Measurements from ENCODE around the gene SF3A2. TPM values are rescaled to one million over a fixed set of nuclear protein-coding genes. Genes with fewer than 3 reads are reported as not detected.

SF3A2 gene, protein sequence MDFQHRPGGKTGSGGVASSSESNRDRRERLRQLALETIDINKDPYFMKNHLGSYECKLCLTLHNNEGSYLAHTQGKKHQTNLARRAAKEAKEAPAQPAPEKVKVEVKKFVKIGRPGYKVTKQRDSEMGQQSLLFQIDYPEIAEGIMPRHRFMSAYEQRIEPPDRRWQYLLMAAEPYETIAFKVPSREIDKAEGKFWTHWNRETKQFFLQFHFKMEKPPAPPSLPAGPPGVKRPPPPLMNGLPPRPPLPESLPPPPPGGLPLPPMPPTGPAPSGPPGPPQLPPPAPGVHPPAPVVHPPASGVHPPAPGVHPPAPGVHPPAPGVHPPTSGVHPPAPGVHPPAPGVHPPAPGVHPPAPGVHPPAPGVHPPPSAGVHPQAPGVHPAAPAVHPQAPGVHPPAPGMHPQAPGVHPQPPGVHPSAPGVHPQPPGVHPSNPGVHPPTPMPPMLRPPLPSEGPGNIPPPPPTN
- polyA plus RNA-seq (ENCODE audit: insufficient read length in 3 of 3) = 10 to 100 TPM; 78.4 to 99.8 (median 85.6) TPM
- long read RNA-seq, donor 1, transcript SF3A2-201 (9 exons, 1,963 nt) = major isoform, 22 of 23 reads
- long read RNA-seq, donor 1, partial matches to known transcripts = 0 of 23 reads
- long read RNA-seq, donor 1, other reads (novel, unspliced or antisense) = 0 of 23 reads
- long read RNA-seq, donor 2, transcript SF3A2-201 (9 exons, 1,963 nt) = major isoform, 36 of 56 reads
- long read RNA-seq, donor 2, partial matches to known transcripts = 16 of 56 reads
- long read RNA-seq, donor 2, other reads (novel, unspliced or antisense) = 0 of 56 reads
- long read RNA-seq, donor 3, transcript SF3A2-201 (9 exons, 1,963 nt) = major isoform, 38 of 44 reads
- long read RNA-seq, donor 3, partial matches to known transcripts = 6 of 44 reads
- long read RNA-seq, donor 3, other reads (novel, unspliced or antisense) = 0 of 44 reads
- long read RNA-seq, donor 4, transcript SF3A2-201 (9 exons, 1,963 nt) = major isoform, 51 of 52 reads
- long read RNA-seq, donor 4, partial matches to known transcripts = 0 of 52 reads
- long read RNA-seq, donor 4, other reads (novel, unspliced or antisense) = 0 of 52 reads
- long read RNA-seq, donor 5, transcript SF3A2-201 (9 exons, 1,963 nt) = major isoform, 22 of 38 reads
- long read RNA-seq, donor 5, partial matches to known transcripts = 16 of 38 reads
- long read RNA-seq, donor 5, other reads (novel, unspliced or antisense) = 0 of 38 reads
- long read RNA-seq, donor 6, transcript SF3A2-201 (9 exons, 1,963 nt) = major isoform, 20 of 22 reads
- long read RNA-seq, donor 6, partial matches to known transcripts = 0 of 22 reads
- long read RNA-seq, donor 6, other reads (novel, unspliced or antisense) = 0 of 22 reads
- long read RNA-seq, donor 7, transcript SF3A2-201 (9 exons, 1,963 nt) = major isoform, 41 of 71 reads
- long read RNA-seq, donor 7, partial matches to known transcripts = 29 of 71 reads
- long read RNA-seq, donor 7, other reads (novel, unspliced or antisense) = 0 of 71 reads
- long read RNA-seq, donor 8, transcript SF3A2-201 (9 exons, 1,963 nt) = major isoform, 24 of 45 reads
- long read RNA-seq, donor 8, partial matches to known transcripts = 19 of 45 reads
- long read RNA-seq, donor 8, other reads (novel, unspliced or antisense) = 0 of 45 reads
- long read RNA-seq, donor 9, transcript SF3A2-201 (9 exons, 1,963 nt) = major isoform, 33 of 64 reads
- long read RNA-seq, donor 9, partial matches to known transcripts = 28 of 64 reads
- long read RNA-seq, donor 9, other reads (novel, unspliced or antisense) = 0 of 64 reads
- long read RNA-seq, donor 10, transcript SF3A2-207 (5 exons, 724 nt) = minor isoform, 5 of 40 reads
- long read RNA-seq, donor 10, transcript SF3A2-201 (9 exons, 1,963 nt) = major isoform, 34 of 40 reads
- long read RNA-seq, donor 10, partial matches to known transcripts = 0 of 40 reads
- long read RNA-seq, donor 10, other reads (novel, unspliced or antisense) = 0 of 40 reads
- long read RNA-seq, donor 11, transcript SF3A2-201 (9 exons, 1,963 nt) = major isoform, 27 of 40 reads
- long read RNA-seq, donor 11, partial matches to known transcripts = 12 of 40 reads
- long read RNA-seq, donor 11, other reads (novel, unspliced or antisense) = 0 of 40 reads
- long read RNA-seq, donor 12, transcript SF3A2-201 (9 exons, 1,963 nt) = major isoform, 46 of 52 reads
- long read RNA-seq, donor 12, partial matches to known transcripts = 5 of 52 reads
- long read RNA-seq, donor 12, other reads (novel, unspliced or antisense) = 0 of 52 reads
- long read RNA-seq, donor 13, transcript SF3A2-201 (9 exons, 1,963 nt) = major isoform, 18 of 38 reads
- long read RNA-seq, donor 13, partial matches to known transcripts = 18 of 38 reads
- long read RNA-seq, donor 13, other reads (novel, unspliced or antisense) = 0 of 38 reads
- long read RNA-seq, donor 14 = 0 reads
- long read RNA-seq, donor 15 = 0 reads
- long read RNA-seq, donor 16, transcript SF3A2-201 (9 exons, 1,963 nt) = major isoform, 48 of 72 reads
- long read RNA-seq, donor 16, partial matches to known transcripts = 20 of 72 reads
- long read RNA-seq, donor 16, other reads (novel, unspliced or antisense) = 0 of 72 reads

DNA sequence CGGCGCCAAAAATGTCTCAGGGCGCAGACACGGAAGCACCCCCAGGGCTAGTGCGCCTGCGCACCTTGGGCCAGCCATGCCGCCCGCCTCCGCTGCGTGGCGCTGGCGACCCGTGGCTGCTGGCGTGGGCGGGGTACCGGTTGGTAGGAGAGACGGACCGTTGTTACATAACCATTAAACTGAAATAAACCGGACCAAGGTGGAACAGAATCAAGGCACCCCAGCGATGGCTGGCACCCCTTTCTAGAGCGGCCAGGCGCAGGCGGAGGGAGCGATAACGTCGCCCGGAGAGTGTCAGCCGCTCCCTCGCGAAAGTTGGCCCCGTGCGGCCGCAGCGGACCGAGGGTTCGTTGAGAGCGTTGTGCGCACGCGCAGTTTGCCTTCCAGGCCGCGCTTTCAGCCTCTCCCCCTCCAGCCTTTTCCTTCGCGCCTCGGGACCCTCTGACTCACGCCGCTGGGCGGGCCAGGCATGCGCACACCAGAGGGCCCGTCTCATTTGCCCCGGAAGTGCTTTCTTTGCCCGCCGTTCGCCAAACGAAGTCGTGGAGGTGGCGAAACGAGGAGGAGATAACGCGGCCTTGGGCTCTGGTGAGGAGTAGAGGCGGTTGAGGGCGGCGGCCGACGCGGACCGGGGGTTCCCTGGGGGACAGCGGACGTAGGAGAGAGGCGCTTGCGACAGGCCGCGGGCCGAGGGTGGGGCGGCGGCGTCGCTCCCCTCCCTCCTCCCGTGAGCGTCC, at the start of gene SF3A2, which contains the start of gene PLEKHJ1:
SF3A2 (plus strand) TSS at position 511 of the 737 bp plus-strand sequence. CDS start 6,595 bp downstream, outside the sequence.
PLEKHJ1 (minus strand) TSS at position 16 of the 737 bp plus-strand sequence. CDS start 81 bp downstream, outside the sequence.
- peak; percentile 97 for DNase-seq

DNA sequence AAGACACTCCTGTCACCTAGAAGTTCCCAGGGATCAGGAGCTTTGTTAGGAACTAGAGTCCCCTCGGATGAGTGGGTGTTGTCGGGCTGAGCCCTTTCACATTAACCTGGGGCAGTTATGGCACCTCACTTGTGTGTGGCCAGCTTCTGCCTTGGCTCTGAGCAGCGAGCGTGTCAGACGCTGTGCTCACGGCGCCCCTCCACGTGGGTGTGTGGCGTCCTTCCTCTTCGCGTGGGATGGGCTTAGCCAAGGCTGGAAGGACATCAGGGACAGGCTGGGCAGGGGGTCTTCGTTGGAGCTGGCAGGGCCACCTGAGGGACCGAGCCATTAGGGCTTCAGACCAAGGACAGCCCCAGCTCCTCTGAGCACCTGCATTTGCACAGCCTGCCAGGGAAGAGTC, 49.5 kb upstream of the SF3A2 start:
- DNase-seq = no peak

DNA sequence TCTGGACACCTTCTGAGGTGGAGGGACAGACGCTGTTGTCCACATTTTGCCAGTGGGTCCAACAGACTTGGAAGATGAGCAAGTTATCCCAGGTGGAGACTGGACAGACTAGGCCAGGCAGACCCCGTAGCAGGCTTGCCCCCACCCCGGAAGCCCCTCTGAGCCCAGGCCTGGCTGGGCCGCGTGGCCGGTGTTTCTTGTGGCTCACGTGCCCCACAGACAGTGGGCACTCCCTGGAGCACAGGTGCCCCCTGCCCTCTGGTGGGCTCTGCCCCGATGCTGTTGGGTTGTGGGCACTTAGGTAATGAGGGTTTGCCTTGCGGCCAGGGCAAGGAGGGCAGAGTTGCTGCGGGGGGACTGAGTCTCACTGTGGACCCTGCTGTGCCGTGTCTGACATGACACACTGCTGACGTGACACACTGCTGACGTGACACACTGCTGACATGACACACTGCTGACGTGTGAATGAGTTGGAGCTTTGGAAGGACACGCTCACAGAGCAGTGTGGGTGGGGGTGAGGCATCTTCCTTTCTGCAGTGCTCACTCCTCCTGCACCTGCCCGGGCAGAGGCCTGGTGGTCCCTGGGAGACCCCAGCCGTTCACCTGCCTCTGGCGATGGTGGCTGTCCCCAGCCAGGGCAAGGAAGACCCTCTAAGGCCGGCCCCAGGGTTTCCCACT, 47.8 kb upstream of the SF3A2 start:
- DNase-seq = no peak

DNA sequence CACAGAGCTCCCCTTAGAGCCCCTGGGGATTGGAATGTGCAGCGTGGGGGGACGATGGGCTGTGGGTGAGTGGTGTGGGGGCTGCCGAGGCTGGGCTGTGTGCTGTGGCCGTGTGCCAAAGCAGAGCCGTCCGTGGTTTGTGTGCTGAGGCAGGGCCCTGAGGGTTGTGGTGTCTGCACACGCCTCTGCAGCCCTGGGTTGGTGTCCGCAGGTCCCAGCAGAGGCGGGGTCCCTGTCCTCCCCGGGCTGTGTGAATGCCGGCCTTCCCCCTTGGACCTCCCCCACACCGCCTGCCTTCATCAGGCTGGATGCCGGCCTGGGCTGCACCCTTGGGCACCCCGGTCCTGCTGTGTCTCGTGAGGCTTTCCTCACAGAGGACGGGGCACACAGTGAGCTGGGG, 46.7 kb upstream of the SF3A2 start:
- DNase-seq = no peak

DNA sequence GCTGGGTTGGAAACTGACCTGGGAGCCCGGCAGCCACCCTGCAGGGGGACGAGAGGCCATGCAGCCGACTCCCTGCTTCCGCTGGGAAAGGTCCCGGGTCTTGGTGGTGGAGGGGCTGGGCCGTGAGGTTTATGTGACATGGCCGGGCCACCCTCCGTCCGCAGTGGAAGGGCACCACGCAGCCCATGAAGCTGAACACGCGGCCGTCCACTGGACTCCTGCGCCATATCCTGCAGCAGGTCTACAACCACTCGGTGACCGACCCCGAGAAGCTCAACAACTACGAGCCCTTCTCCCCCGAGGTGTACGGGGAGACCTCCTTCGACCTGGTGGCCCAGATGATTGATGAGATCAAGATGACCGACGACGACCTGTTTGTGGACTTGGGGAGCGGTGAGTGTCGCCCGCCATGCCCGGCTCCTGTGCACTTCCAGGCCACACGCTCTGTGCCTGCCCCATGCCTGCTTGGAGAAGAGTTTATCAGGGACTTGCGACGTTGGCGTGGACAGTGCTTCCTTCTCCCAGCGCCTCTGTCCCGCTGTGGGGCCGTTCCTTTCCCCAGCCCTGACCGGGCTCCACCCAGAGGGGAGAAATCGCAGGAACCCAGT, 45.7 kb upstream of the SF3A2 start:
- DNase-seq = no peak

DNA sequence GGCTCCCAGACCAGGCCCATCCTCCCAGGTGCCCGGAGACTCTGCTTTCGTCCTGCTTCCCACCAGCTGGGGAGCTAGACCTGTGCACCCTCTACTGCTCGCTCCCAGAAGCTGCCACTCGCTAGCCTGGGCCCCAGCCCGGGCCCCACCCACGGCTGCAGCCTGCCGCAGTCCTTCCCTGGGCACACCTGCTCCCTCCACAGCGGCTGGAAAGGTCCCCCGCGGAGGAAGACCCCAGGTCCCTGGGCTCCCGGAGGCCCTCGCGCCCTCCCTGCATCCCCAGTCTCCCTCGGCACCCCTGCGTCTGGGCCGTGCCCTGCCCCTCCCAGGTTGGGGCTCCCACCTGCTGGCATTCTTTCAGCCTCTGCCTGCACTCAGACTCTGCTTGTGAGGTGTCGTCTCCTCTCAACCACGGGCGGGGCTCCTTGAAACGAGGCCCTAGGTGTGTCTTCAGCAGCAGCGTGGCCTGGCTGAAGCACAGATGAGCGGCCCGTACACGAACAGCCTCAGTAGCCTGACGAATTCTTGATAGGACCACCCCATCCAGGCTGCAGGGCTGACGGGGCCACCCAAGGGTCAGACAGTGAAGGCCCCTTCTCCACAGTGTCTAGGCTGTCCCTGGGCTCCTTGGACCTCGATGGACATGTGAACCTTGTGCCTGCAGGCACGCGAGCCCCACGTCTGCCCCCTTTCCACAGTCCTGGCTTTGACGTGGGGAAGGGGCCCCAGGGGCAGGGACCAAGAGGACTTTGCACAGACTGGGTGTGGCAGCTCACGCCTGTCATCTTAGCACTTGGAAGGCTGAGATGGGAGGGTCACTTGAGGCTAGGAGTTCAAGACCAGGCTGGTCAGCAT, 44.9 kb upstream of the SF3A2 start:
- no peak for DNase-seq

DNA sequence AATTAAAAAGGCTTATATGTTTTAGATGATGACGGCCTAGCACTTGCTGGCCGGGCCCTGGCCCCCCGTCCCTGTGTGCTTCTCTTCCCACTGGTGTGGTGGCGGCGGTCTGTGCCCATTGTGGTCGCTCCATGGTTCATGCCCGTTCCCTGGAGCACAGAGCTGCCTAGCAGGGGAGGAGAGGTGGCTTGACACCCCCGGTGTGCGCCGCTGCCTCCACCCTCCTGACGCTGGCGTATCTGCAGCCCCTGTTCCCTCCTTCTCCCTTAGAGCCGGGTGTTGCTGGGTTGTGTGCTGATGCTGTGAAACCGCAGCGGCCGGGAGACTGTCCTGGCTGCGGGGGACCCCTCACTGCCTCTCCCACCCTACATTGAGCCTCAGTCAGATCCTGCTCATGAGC, 43.8 kb upstream of the SF3A2 start:
- no peak for DNase-seq

DNA sequence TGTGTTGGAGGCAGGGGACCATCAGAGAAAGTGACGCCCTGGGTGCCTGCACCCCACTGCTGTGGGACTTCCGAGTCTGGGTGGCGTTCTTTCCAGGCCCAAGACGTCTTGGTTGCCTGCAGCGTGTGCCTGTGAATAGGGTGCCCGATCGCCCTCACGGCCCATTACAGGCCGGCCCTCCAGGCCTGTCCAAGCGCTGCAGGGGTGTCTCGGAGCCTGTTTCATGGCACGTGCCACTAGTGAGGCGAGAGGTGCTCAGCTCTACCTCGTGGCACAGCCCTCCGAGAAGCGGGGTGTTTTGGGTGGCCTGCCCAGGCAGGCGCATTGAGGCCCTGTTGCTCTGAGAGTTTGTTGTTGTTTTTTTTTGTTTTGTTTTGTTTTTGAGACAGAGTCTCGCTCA, 42.8 kb upstream of the SF3A2 start:
- DNase-seq = no peak

DNA sequence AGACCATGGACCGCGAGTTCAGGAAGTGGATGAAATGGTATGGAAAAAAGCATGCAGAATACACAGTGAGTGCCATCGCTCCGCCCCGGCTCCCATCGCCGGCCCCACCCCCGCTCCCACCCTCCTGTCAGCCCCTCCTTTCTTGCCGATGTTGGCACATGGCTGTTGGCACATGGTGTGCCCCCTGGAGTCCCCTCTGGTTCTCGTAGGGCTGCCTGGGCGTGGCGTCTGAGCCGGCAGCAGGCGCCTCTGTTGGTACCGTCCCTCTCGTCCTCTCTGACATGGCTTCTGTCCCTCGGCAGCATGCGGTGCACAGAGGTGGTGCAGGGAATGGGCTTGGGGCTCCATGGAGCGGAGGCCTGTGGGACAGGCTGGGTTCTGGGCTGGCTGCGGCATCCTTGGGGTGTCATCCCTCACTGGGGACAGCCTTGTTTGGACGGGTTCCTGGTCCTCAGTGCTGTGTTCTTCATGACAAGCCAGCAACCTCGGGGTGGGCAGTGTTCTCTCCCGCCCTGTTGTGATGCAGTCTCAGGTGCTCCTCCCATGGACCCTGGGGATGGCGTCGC, 42.0 kb upstream of the SF3A2 start:
- no peak for DNase-seq

DNA sequence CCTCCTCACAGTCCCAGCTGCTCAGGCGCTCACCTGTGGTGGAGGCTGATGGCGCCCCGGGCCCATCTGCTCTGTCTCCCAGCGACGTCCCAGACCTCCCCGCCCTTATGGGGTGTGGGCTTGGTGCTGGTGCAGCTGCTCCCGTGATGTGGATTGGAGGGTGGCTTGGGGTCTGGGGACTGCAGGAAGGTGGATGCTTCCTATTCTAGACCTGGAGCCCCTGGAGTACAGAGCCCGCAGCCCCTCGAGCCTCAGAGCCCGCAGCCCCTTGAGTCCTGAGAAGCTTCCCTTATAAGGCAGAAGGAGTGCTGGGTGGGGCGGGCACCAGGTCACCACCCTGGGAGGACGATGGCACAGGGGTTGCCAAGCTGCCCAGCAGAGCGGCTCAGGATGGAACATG, 41.3 kb upstream of the SF3A2 start:
- no peak for DNase-seq

DNA sequence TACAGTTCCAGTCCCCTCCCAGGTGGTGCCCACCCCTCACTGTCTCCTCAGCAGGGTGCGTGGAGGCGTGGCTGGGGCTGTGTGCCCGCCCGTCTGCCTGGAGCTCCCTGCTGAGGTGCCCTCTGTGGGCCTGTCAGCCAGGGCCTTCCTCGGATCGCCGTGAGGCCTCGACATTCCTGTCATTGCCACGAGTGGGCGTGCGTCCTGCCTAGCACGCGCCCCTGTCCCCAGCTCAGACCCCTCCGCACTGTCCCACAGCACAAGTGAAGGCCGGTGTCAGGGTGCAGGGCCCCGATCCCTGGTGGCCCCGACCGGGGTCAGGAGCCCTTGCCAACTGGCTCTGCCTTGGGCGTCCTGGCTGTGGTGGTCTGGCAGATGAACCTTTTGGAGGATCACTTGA, 40.7 kb upstream of the SF3A2 start:
- no peak for DNase-seq

DNA sequence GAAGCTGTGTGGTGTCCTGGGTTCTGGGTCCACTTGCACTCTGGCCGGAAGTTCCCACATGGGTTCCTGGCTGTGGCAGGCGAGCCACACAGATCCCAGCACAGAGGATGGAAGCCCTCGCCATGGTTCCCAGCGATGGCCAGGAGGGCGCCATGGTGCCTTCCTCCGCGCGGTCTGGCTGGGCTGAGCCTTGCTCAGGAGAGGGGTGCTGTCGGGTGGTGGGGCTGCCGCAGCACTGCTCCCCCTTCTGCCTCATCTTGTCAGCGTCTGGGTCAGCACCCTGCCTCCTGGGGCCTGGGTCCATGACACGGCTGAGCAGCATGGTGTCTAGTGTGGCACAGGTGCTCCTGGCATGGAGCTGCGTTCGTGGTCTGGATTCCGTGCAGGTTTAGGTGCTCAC, 39.4 kb upstream of the SF3A2 start:
- no peak for DNase-seq

DNA sequence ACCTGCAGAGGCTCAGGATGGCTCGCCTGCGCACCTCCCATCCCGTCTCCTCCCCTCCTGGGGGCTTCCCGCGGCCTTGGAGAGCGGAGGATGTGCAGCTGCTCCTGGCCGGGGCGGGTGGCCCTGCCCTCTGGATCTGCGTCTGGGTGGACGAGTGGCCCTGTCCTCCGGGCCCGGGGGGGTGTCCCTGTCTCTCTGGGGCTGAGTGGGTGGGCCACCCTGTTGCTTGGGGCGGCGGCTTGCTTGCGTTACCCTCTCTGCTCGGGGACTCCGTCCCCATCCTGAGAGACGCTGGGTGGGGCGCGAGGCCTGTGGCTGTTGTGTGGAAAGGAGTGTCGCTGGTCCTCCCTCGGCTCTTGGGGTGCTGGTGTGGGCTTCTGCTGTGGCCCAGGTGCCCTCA, 38.3 kb upstream of the SF3A2 start:
- no peak for DNase-seq

DNA sequence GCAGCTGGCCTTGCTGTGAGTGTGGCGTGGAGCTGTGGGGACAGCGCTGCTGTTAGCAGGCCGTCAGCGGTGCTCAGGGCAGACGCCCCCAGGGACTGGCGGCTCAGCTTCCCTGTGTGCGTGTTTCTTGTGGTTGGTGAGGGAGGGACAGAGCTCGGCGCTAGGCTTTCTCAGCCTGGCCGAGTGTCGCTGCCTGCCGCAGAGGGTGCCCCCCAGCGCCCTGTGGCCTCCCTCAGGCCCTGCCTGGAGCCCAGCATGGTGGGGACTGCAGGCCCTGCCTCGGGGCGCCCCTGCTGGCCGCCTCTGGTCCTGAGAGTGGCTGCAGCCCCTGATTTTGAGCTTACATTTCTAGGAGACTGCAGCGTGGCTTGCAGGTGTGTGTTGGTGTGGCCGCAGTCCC, 37.4 kb upstream of the SF3A2 start:
- DNase-seq = no peak

DNA sequence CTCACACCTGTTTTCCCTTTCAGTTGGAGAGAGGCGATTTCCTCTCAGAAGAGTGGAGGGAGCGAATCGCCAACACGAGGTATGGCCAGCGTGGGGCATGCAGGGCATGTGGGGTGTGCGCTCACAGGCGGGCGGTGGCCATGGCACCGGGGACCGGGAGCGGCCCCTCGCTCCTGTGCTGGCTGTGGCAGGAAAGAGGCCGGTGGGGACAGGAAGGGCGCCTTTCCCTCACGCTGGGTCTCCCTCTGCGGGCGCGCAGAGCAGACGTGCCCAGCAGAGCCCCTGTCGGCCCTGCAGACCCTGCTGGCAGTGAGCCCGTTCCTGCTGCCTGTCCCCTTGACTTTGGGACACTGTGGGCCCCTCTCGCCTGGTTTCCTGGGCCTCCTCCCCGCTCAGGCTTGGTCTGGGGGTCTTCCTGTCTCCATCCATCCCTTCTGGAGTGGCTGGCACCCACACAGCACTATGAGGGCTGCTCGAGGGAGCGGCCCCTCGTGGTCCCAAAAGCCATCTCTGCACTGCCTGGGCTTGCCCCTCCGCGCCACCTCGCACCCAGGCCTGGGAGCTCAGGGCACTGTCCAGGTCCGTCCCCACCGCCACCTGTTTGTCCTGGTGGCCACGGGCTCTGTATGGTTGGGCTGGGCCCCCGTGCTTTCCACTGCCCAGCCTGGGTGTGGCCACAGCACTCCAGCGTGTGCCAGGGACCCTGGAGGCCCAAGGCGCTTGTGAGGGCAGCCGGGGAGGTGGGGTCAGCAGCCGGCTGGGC, 36.6 kb upstream of the SF3A2 start:
- DNase-seq = no peak
